Smooth muscle cell of the brain vasculature (primary cell): ENCODE results near the gene ARAF.
"Not testable (repeated sequence)": the region's sequence is repeated elsewhere in the genome, so short reads cannot be mapped to it uniquely, and the experiment has no call there.

Source experiments
- DNase-seq: peaks from one replicate; pipeline ENCODE4 v3.0.0-alpha.2; 2012; ENCODE audit warnings: low read depth, low spot score

Gene ARAF

GRCh38 chrX:47560934-47561658 is at the start of gene ARAF:
ARAF (plus strand) TSS chrX:47561205; CDS start chrX:47562968, 1,763 bp downstream.
- DNase-seq, result peak; percentile 96

DNA sequence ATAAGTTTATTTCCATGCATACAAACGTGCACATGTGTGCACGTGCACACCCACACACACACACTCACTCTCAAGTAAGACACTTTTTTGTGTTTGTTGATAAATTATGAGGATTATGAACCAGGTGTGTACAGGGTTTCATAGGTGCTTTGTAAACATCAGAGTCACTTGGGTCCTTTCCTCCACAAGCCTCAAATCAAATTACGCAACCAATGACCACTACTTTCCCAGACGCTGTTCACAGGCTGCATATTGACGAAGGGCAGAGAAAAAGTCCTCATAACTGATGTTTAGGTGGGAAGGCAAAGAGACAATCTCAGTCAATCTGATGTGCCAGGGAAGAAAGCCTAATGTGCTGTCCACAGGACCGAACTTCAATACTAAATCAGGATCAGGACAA is 48.6 kb upstream of the ARAF start:
- DNase-seq, result not testable (repeated sequence)

- DNase-seq, result not testable (repeated sequence)
Measured at GRCh38 chrX:47513034-47513965, 47.7 kb upstream of the ARAF start.

- DNase-seq, result no peak
Measured at GRCh38 chrX:47514533-47515235, 46.3 kb upstream of the ARAF start.

DNA sequence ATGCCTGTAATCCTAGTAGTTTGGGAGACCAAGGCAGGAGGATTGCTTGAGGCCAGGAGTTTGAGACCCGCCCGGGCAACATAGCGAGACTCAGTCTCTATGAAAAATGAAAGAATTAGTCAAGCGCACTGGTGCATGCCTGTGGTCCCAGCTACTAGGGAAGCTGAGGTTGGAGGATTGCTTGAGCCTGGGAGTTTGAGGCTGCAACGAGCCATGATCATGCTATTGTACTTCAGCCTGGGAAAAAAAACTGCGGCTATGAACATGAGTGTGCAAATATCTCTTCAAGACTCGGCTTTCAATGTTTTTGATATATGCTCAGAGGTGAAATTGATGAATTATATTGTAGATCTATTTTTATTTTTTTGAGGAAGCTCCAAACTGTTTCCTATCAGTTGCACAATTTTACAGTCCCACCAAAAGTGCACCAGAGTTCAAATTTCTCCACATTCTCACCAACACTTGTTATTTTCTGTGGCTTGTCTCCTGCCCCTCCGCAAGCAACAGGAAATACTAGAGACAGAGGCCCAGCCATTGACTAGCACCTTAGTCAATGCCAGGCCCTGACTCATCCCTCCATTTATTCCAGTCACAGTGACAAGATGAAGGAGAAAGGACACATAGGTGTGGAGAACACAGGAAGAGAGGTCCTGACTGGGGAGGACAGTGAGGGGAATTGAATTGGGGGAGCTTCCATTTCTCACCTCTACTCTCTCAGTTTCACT is 44.9 kb upstream of the ARAF start:
- no peak for DNase-seq

- no peak for DNase-seq
Measured at GRCh38 chrX:47518144-47518543, 42.9 kb upstream of the ARAF start.

GRCh38 chrX:47523297-47523696 is 37.7 kb upstream of the ARAF start:
- DNase-seq, result no peak

DNA sequence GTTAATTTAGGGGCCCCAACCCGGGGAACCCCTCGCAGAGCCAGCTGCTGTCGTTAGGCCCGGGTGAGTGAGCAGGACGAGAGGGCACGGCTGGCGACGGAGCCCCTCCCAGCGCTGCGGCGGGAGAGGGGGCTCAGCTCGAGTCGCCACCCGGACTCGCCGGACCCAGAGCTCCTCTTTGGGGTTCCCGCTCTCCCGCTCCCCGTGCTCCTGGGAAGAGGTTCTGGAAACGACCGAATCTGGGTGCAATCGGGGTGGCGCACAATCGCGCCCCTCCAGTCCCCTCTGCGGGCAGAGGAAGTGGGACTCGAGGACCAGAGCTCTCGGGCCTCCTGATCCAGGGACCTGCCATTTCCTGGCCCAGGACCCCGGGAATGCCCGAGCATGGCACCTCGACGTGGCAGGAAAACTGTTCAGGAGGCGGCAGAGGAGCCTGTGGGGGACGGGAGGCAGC is 37.3 kb upstream of the ARAF start:
- no peak for DNase-seq

DNA sequence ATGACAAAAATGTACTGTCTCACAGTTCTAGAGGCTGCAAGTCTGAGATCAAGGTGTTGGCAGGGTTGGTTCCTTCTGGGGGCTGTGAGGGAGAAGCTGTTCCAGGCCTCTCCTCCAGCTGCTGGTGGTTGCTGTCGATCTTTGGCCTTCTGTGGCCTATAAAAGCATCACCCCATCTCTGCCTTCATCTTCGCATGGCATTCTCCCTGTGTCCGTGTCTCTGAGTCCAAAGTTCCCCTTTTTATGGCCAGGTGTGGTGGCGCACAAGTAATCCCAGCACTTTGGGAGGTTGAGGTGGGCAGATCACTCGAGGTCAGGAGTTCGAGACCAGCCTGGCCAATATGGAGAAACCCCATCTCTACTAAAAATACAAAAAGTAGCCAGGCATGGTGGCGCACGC is 31.5 kb upstream of the ARAF start:
- DNase-seq, result no peak

DNA sequence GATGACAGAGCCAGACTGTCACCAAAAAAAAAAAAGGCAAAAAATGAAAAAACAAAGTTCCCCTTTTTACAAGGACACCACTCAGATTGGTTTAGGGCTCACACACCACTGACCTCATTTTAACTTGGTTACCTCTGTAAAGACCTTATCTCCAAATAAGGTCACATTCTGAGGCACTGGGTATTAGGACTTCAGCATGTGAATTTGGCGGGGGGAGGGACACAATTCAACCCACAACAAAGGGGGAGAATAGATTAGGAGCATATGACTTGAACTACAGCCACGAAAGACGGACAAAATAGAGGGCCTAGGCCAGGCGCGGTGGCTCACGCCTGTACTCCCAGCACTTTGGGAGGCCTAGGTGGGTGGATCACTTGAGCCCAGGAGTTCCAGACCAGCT is 31.0 kb upstream of the ARAF start:
- DNase-seq, result no peak

DNA sequence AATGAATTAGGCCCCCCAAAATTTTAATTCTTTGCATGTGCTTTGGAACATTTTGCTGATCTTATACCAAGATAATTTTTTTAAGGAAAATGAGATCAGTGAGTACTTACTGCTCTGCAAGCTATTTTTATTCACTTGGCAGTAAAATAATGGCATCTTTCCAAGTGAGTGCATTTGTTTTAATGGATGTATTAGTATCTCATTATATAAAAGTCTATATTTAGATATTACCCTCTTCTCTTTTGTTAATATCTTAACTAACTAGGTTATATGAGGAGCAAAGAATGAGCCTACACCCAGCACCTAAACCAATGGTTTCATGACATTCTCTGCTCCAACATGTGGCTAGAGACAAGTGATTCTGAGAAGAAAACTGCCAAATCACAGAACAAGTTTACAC is 21.1 kb upstream of the ARAF start:
- DNase-seq, result no peak

DNA sequence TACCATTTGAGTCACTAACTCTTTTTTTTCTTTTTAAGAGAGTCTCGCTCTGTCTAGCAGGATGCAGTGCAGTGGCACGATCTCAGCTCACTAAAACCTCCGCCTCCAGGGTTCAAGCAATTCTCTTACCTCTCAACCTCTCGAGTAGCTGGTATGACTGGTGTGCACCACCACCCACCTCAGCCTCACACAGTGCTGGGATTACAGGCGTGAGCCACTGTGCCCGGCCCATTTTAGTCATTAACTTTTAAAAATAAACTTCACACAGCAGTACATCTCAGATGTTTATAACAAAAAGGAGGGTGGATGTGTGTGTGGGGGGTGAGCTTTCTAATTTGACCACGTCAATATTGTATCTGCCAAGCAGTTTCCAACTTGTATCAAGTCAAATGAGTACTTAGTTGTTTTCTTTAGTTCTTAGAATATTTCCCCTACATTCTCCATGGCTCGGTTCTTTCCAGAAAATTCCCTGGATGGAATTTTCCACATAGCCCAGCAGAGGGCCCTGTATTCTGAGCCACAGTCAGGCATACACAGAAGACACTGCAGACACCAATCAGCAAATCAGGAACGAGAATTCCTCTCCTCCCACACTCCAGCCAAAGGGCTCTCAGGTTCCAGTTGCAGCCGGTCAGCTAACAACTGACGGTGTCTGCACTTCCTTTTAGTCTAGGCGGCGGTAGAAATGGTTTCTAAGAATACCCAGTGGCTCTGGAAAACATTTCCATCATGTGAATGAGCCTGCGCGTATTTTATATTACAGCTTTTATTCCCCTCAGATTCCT is 20.1 kb upstream of the ARAF start:
- DNase-seq, result peak; percentile 75

DNA sequence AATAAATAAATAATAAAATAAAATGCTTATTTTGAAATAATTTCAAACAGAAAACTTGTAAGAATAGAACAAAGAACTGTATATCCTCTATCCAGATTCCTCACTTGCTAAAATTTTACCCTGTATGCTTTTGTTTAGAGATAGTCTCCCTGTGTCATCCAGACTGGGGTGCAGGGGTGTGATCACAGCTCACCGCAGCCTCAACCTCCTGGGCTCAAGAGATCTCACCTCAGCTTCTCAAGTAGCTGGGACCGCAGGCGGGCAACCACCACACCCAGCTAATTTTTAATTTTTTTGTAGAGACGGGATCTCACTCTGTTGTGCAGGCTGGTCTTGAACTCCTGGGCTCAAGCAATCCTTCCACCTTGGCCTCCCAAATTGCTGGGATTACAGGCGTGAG is 17.5 kb upstream of the ARAF start:
- DNase-seq, result no peak

GRCh38 chrX:47556045-47556623 is 4.9 kb upstream of the ARAF start:
- DNase-seq, result peak; percentile 69

DNA sequence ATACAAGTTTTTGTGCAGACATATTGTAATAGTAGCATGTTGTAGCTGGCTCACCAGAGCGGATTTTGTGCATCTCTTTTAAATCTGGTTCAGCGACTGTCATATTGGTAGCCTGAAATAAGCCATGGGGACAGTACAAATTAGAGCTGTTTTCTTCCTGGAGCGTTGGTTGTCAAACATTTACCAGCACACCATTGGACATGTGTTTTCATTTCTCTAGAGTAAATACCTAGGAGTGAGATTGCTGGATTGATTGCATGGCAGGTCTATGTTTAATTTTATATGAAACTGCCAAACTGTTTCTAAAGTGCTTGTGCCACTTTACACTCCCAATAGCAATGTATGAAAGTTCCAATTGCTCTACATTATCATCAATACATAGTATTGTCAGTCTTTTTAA is 2.6 kb upstream of the ARAF start:
- DNase-seq, result no peak

DNA sequence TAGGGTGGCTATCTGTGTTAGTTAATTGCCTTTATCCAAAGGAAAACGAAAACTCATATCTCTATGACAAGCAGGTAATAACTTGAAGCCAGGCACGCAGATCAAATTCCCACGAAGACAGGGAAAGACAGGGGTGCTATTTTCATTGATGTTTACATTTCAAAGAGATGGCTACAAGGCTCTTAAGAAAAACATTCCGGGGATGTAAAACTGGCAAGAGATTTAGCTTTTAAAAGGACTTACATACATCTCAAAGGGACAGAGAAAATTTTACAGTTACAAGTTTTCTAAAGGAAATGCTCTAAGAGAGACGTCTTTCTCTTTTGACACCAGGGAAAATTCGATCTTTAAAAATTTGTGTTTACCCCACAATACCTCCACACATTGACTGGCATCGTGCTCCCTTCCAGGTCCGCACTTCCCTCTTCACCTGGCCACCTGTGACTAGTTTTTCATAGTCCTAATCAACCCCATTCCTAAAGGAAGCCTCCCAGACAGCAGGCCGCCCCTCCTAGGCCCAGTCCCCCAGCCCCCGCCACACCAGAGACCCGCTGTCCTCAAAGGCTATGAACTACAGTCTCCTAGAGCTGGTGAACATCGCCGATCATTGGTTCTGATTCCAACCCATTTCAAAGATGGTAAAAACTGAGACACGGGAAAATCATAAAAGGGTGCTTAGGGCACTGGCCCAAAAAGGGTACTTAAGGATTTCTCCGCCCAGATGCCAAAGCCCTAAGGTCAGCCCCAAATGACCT is 649 bp upstream of the ARAF start:
- no peak for DNase-seq

GRCh38 chrX:47561659-47562151 is 700 bp downstream of the ARAF start:
- no peak for DNase-seq

- no peak for DNase-seq
Measured at GRCh38 chrX:47562615-47563243, 1.7 kb downstream of the ARAF start.

- no peak for DNase-seq
Measured at GRCh38 chrX:47563801-47564315, 2.9 kb downstream of the ARAF start.
